H1 (cell line): Measurements from ENCODE around the gene CYBB.

Source experiments
- BCL11A ChIP-seq, 2 experiments: IDR thresholded peaks; one replicate each; pipeline ENCODE4 v1.6.1; 2011; ENCODE audit warnings: low read depth in 2 of 2, low read length in 2 of 2, mild to moderate bottlenecking in 2 of 2
- BRCA1 ChIP-seq: IDR thresholded peaks from 2 replicates; pipeline ENCODE4 v1.6.1; 2012; ENCODE audit warnings: low read depth, low read length, improper control_type of control experiment
- CBX5 ChIP-seq: fragments of 300-800, 300-1000 bp; sonication (generic); IDR thresholded peaks from 2 replicates; pipeline ENCODE4 v1.7.1; 2016; ENCODE audit warnings: antibody characterized with exemption, low read length, low read depth
- CHD2 ChIP-seq: IDR thresholded peaks from 2 replicates; pipeline ENCODE4 v1.6.1; 2012; ENCODE audit warnings: low read length, improper control_type of control experiment
- CTCF ChIP-seq, 3 experiments: IDR thresholded peaks; 1 replicate in 2 of 3; 2 replicates in 1 of 3; pipeline versions ENCODE4 v1.5.1 to v1.6.1; 2011; ENCODE audit warnings: low read length in 3 of 3, mild to moderate bottlenecking in 3 of 3, inconsistent platforms in 2 of 3, low read depth in 1 of 3, moderate library complexity in 1 of 3; ENCODE audit not compliant: insufficient read depth in 1 of 3; ENCODE audit errors: control extremely low read depth in 1 of 3
- EZH2 ChIP-seq: fragments of 200-600 bp; sonication (generic); IDR thresholded peaks from 2 replicates; pipeline ENCODE4 v1.7.1; 2012; ENCODE audit warnings: low read depth, mild to moderate bottlenecking, moderate library complexity, low read length, inconsistent platforms; ENCODE audit not compliant: severe bottlenecking
- MAX ChIP-seq: IDR thresholded peaks from 2 replicates; pipeline ENCODE4 v1.6.1; 2012; ENCODE audit warnings: inconsistent platforms
- POLR2A ChIP-seq, 2 experiments: IDR thresholded peaks; 1 replicate in 1 of 2; 2 replicates in 1 of 2; pipeline ENCODE4 v1.6.1; 2011; ENCODE audit warnings: low read depth in 2 of 2, low read length in 2 of 2, mild to moderate bottlenecking in 2 of 2; ENCODE audit errors: control extremely low read depth in 1 of 2
- POLR2AphosphoS5 ChIP-seq: IDR thresholded peaks from 2 replicates; pipeline ENCODE4 v1.6.1; 2011; ENCODE audit warnings: low read depth, low read length
- RAD21 ChIP-seq, 2 experiments: IDR thresholded peaks in 1 of 2; conservative IDR thresholded peaks in 1 of 2; 2 replicates each; pipeline ENCODE4 v1.6.1; 2011; ENCODE audit warnings: low read depth in 2 of 2, low read length in 2 of 2, improper control_type of control experiment in 1 of 2, inconsistent platforms in 1 of 2, mild to moderate bottlenecking in 1 of 2, moderate library complexity in 1 of 2
- RBBP5 ChIP-seq: IDR thresholded peaks from 2 replicates; pipeline ENCODE4 v1.7.1; 2012; ENCODE audit warnings: low read depth, mild to moderate bottlenecking, inconsistent platforms, low read length, moderate library complexity, borderline replicate concordance
- SIN3A ChIP-seq, 2 experiments: IDR thresholded peaks in 1 of 2; conservative IDR thresholded peaks in 1 of 2; 2 replicates each; pipeline ENCODE4 v1.6.1; 2011 to 2012; ENCODE audit warnings: low read length in 2 of 2, improper control_type of control experiment in 1 of 2, low read depth in 1 of 2, mild to moderate bottlenecking in 1 of 2
- TAF1 ChIP-seq: IDR thresholded peaks from 2 replicates; pipeline ENCODE4 v1.6.1; 2011; ENCODE audit warnings: mild to moderate bottlenecking, low read depth, low read length

- TF ChIP-seq POLR2AphosphoS5 (no peak), MAX (no peak), EZH2 (no peak), SIN3A (conservative IDR thresholded peaks at IDR 0.05 in 1 of 2, IDR thresholded peaks at IDR 0.05 in 1 of 2; ENCODE audit: low read depth in 1 of 2, low read length in 2 of 2) (no peak), POLR2A (IDR thresholded peaks at IDR 0.05; ENCODE audit: control extremely low read depth in 1 of 2, low read depth in 2 of 2, low read length in 2 of 2) (no peak), CHD2 (no peak), RBBP5 (no peak), CTCF (IDR thresholded peaks at IDR 0.05; ENCODE audit: control extremely low read depth in 1 of 3, insufficient read depth in 1 of 3, low read depth in 1 of 3, low read length in 3 of 3) (no peak), BRCA1 (no peak), CBX5 (no peak), TAF1 (no peak), RAD21 (IDR thresholded peaks at IDR 0.05 in 1 of 2, conservative IDR thresholded peaks at IDR 0.05 in 1 of 2; ENCODE audit: low read depth in 2 of 2, low read length in 2 of 2) (no peak), BCL11A (IDR thresholded peaks at IDR 0.05; ENCODE audit: low read depth in 2 of 2, low read length in 2 of 2) (no peak)
Observed at GRCh38 chrX:37824491-37825214, 44.8 kb downstream of the CYBB start.
